Muscle layer of colon (tissue), 2 donors: ENCODE results near the gene RUBCN.
A peak's percentile ranks its signal among the peaks of the same experiment; 100 is the strongest.

Experiments used
- H3K27ac ChIP-seq: one replicate; pipeline ENCODE4 v1.7.0; 2013; ENCODE audit warnings: low read depth, mild to moderate bottlenecking, low read length, moderate library complexity
- H3K27me3 ChIP-seq, 2 donors: one replicate each; pipeline ENCODE4 v1.7.0; 2013; ENCODE audit warnings: low read length in 2 of 2, mild to moderate bottlenecking in 2 of 2; ENCODE audit not compliant: insufficient read depth in 2 of 2, control insufficient read depth in 1 of 2
- H3K36me3 ChIP-seq: one replicate; pipeline ENCODE4 v1.7.0; 2013; ENCODE audit warnings: mild to moderate bottlenecking, low read length; ENCODE audit not compliant: insufficient read depth
- H3K4me1 ChIP-seq: one replicate; pipeline ENCODE4 v1.7.0; 2013; ENCODE audit warnings: mild to moderate bottlenecking, low read length; ENCODE audit not compliant: insufficient read depth
- H3K4me3 ChIP-seq, 2 donors: one replicate each; pipeline ENCODE4 v1.7.0; 2013; ENCODE audit warnings: low read length in 2 of 2, low read depth in 1 of 2, mild to moderate bottlenecking in 1 of 2, moderate library complexity in 1 of 2
- H3K9ac ChIP-seq: one replicate; pipeline ENCODE4 v1.7.0; 2013; ENCODE audit warnings: low read length
- H3K9me3 ChIP-seq: one replicate; pipeline ENCODE4 v1.7.0; 2013; ENCODE audit warnings: mild to moderate bottlenecking, low read length
- donor health status: abdominal sarcoma.
- donor health status: Adenocarcinoma of cecum.

RUBCN gene

GRCh38 chr3:197749601-197750395 is 13.1 kb upstream of the RUBCN start, which contains the start of gene FYTTD1:
TSS of gene FYTTD1 (plus strand) at chr3:197749883. CDS start at chr3:197749972, 89 bp downstream.
- peak within 1 kb of the TSS; percentile 64 to 70 for H3K4me3 ChIP-seq
- peaks cover 15% of the 10 kb centered on the region for H3K4me1 ChIP-seq
- H3K9ac ChIP-seq: peak within 1 kb of the TSS; percentile 86
- H3K9me3 ChIP-seq: no peaks in the 10 kb centered on the region
- peak within 1 kb of the TSS; percentile 93 for H3K27ac ChIP-seq
- no peaks in the 10 kb centered on the region for H3K27me3 ChIP-seq
- no peaks in the 10 kb centered on the region for H3K36me3 ChIP-seq

- Histone ChIP-seq H3K9me3 (no peaks in the 10 kb centered on the region), H3K4me1 (peaks cover 15% of the 10 kb centered on the region), H3K9ac (peak overlapping the region; percentile 86), H3K4me3 (peak overlapping the region; percentile 64 to 70), H3K27ac (peak overlapping the region; percentile 81), H3K36me3 (no peaks in the 10 kb centered on the region), H3K27me3 (no peaks in the 10 kb centered on the region)
Measured at GRCh38 chr3:197749315-197749600, 12.6 kb upstream of the RUBCN start.

- H3K4me3 ChIP-seq: peak overlapping the region; percentile 64 to 70
- peak overlapping the region; percentile 86 for H3K9ac ChIP-seq
- H3K27me3 ChIP-seq: no peaks in the 10 kb centered on the region
- peaks cover 15% of the 10 kb centered on the region for H3K4me1 ChIP-seq
- H3K9me3 ChIP-seq: no peaks in the 10 kb centered on the region
- H3K27ac ChIP-seq: peak overlapping the region; percentile 81
- H3K36me3 ChIP-seq: no peaks in the 10 kb centered on the region
Measured at GRCh38 chr3:197748597-197749314, 12.1 kb upstream of the RUBCN start.

- Histone ChIP-seq H3K27ac (no peak overlapping the region), H3K9me3 (no peaks in the 10 kb centered on the region), H3K9ac (no peak overlapping the region), H3K4me1 (peaks cover 9% of the 10 kb centered on the region), H3K27me3 (no peaks in the 10 kb centered on the region), H3K4me3 (no peak overlapping the region), H3K36me3 (no peaks in the 10 kb centered on the region)
Measured at GRCh38 chr3:197746801-197747237, 10.1 kb upstream of the RUBCN start.

- Histone ChIP-seq H3K9ac (no peak overlapping the region), H3K36me3 (no peaks in the 10 kb centered on the region), H3K4me1 (peaks cover 8% of the 10 kb centered on the region), H3K27ac (no peak overlapping the region), H3K4me3 (no peak overlapping the region), H3K27me3 (no peaks in the 10 kb centered on the region), H3K9me3 (no peaks in the 10 kb centered on the region)
Measured at GRCh38 chr3:197746209-197746608, 9.5 kb upstream of the RUBCN start.

- no peaks in the 10 kb centered on the region for H3K36me3 ChIP-seq
- H3K4me3 ChIP-seq: no peak overlapping the region
- no peaks in the 10 kb centered on the region for H3K27me3 ChIP-seq
- H3K9ac ChIP-seq: no peak overlapping the region
- H3K27ac ChIP-seq: no peak overlapping the region
- peaks cover 1% of the 10 kb centered on the region for H3K4me1 ChIP-seq
- no peaks in the 10 kb centered on the region for H3K9me3 ChIP-seq
Measured at GRCh38 chr3:197742787-197743186, 6.1 kb upstream of the RUBCN start.

GRCh38 chr3:197737749-197738462 is 1.2 kb upstream of the RUBCN start:
- Histone ChIP-seq H3K4me3 (peak overlapping the region in 1 of 2 donors; percentile 89), H3K36me3 (no peaks in the 10 kb centered on the region), H3K9me3 (no peaks in the 10 kb centered on the region), H3K27me3 (no peaks in the 10 kb centered on the region), H3K9ac (peak overlapping the region; percentile 46), H3K27ac (no peak overlapping the region), H3K4me1 (peaks cover 14% of the 10 kb centered on the region)

GRCh38 chr3:197737319-197737649 is 580 bp upstream of the RUBCN start:
- Histone ChIP-seq H3K27ac (peak overlapping the region; percentile 76), H3K4me3 (peak overlapping the region; percentile 73 to 89), H3K27me3 (no peaks in the 10 kb centered on the region), H3K9ac (peak overlapping the region; percentile 46), H3K9me3 (no peaks in the 10 kb centered on the region), H3K4me1 (peaks cover 14% of the 10 kb centered on the region), H3K36me3 (no peaks in the 10 kb centered on the region)

GRCh38 chr3:197736010-197736490 is 654 bp downstream of the RUBCN start:
- Histone ChIP-seq H3K4me1 (peaks cover 14% of the 10 kb centered on the region), H3K9ac (peak overlapping the region; percentile 74), H3K4me3 (peak overlapping the region; percentile 80 to 89), H3K27ac (peak overlapping the region; percentile 86), H3K36me3 (no peaks in the 10 kb centered on the region), H3K27me3 (no peaks in the 10 kb centered on the region), H3K9me3 (no peaks in the 10 kb centered on the region)

- Histone ChIP-seq H3K27ac (no peak overlapping the region), H3K36me3 (no peaks in the 10 kb centered on the region), H3K9me3 (no peaks in the 10 kb centered on the region), H3K4me1 (peaks cover 14% of the 10 kb centered on the region), H3K4me3 (no peak overlapping the region), H3K27me3 (no peaks in the 10 kb centered on the region), H3K9ac (no peak overlapping the region)
Measured at GRCh38 chr3:197734667-197735318, 1.9 kb downstream of the RUBCN start.

GRCh38 chr3:197733042-197733441 is 3.7 kb downstream of the RUBCN start:
- H3K9me3 ChIP-seq: no peaks in the 10 kb centered on the region
- H3K27ac ChIP-seq: no peak overlapping the region
- H3K36me3 ChIP-seq: no peaks in the 10 kb centered on the region
- no peaks in the 10 kb centered on the region for H3K27me3 ChIP-seq
- H3K4me3 ChIP-seq: no peak overlapping the region
- H3K9ac ChIP-seq: no peak overlapping the region
- peaks cover 14% of the 10 kb centered on the region for H3K4me1 ChIP-seq
